MV-4-11 (cell line): ENCODE data around the gene NEDD9.

Experiments
- DNase-seq: peaks from one replicate; lab custom pipeline; 2025; lab: John Stamatoyannopoulos, UW

Gene NEDD9

GRCh38 chr6:11232193-11232769 lies at the start of gene NEDD9:
TSS of gene NEDD9 (minus strand) at chr6:11232668. CDS start at chr6:11232515, 153 bp downstream.
- DNase-seq, result peak; percentile 94

GRCh38 chr6:11282245-11282644 lies 49.8 kb upstream of the NEDD9 start:
- DNase-seq, result peak; percentile 56

- DNase-seq, result no peak
Observed at GRCh38 chr6:11280394-11280793, 47.9 kb upstream of the NEDD9 start.

- DNase-seq, result no peak
Observed at GRCh38 chr6:11279284-11279689, 46.8 kb upstream of the NEDD9 start.

- no peak for DNase-seq
Observed at GRCh38 chr6:11278207-11278559, 45.7 kb upstream of the NEDD9 start.

GRCh38 chr6:11277275-11278206 lies 45.1 kb upstream of the NEDD9 start:
- no peak for DNase-seq

- no peak for DNase-seq
Observed at GRCh38 chr6:11276911-11277274, 44.4 kb upstream of the NEDD9 start.

- no peak for DNase-seq
Observed at GRCh38 chr6:11276228-11276627, 43.8 kb upstream of the NEDD9 start.

- DNase-seq, result peak; percentile 89
Observed at GRCh38 chr6:11275598-11275997, 43.1 kb upstream of the NEDD9 start.

- no peak for DNase-seq
Observed at GRCh38 chr6:11273406-11274065, 41.1 kb upstream of the NEDD9 start.

- no peak for DNase-seq
Observed at GRCh38 chr6:11272491-11273192, 40.2 kb upstream of the NEDD9 start.

- DNase-seq, result no peak
Observed at GRCh38 chr6:11271228-11272020, 39.0 kb upstream of the NEDD9 start.

GRCh38 chr6:11270030-11271027 lies 37.9 kb upstream of the NEDD9 start:
- DNase-seq, result no peak

GRCh38 chr6:11268978-11269377 lies 36.5 kb upstream of the NEDD9 start:
- DNase-seq, result no peak

- no peak for DNase-seq
Observed at GRCh38 chr6:11266926-11267325, 34.5 kb upstream of the NEDD9 start.

GRCh38 chr6:11265932-11266331 lies 33.5 kb upstream of the NEDD9 start:
- DNase-seq, result no peak

- no peak for DNase-seq
Observed at GRCh38 chr6:11264100-11264499, 31.6 kb upstream of the NEDD9 start.

GRCh38 chr6:11263291-11263775 lies 30.9 kb upstream of the NEDD9 start:
- DNase-seq, result peak; percentile 3

- no peak for DNase-seq
Observed at GRCh38 chr6:11262242-11262641, 29.8 kb upstream of the NEDD9 start.
